Naive thymus-derived CD4-positive, alpha-beta T cell (primary cell): ENCODE data around the gene PITPNM3. TPM values are rescaled to one million over a fixed set of nuclear protein-coding genes. Genes with fewer than 3 reads are reported as not detected.

Experiments
- ATAC-seq: fragments of 150-1000 bp; cut with Tn5 transposase; 2 replicates; pipeline ENCODE4 v1.10.0; 2021; ENCODE audit warnings: mild to moderate bottlenecking, moderate library complexity
- CTCF ChIA-PET: fragments of 350-600 bp; sonication (Branson Sonifier 250); formaldehyde crosslinking; loops from one replicate; lab custom pipeline; 2021; ENCODE audit warnings: antibody characterized with exemption; lab: Charles Lee
- POLR2A ChIA-PET: fragments of 350-600 bp; sonication (Branson Sonifier 250); formaldehyde crosslinking; loops from one replicate; lab custom pipeline; 2021; ENCODE audit warnings: antibody characterized with exemption, inconsistent platforms; lab: Charles Lee
- DNase-seq, 9 donors: peaks; one replicate each; pipeline versions ENCODE4 v3.0.0 to v3.0.0-alpha.2; 2020 to 2022; ENCODE audit warnings: mixed read lengths in 1 of 9
- H3K27ac ChIP-seq: one replicate; pipeline ENCODE4 v1.7.0; 2013; ENCODE audit warnings: mild to moderate bottlenecking, low read depth, low read length, moderate library complexity
- H3K27me3 ChIP-seq, 2 donors: one replicate each; pipeline ENCODE4 v1.7.0; 2013; ENCODE audit warnings: low read length in 2 of 2, mild to moderate bottlenecking in 2 of 2, moderate library complexity in 2 of 2; ENCODE audit not compliant: control insufficient read depth in 2 of 2, insufficient read depth in 2 of 2
- H3K36me3 ChIP-seq, 3 experiments: 1 replicate in 2 of 3; 2 replicates in 1 of 3; pipeline ENCODE4 v1.7.0; 2013; ENCODE audit warnings: low read length in 3 of 3, mild to moderate bottlenecking in 3 of 3, moderate library complexity in 1 of 3; ENCODE audit not compliant: insufficient read depth in 3 of 3, control insufficient read depth in 2 of 3
- H3K4me1 ChIP-seq, 2 donors: one replicate each; pipeline ENCODE4 v1.7.0; 2013; ENCODE audit warnings: low read length in 2 of 2, mild to moderate bottlenecking in 2 of 2, moderate library complexity in 1 of 2; ENCODE audit not compliant: control insufficient read depth in 2 of 2, insufficient read depth in 2 of 2
- H3K4me3 ChIP-seq: 2 replicates; pipeline ENCODE4 v1.7.0; 2013; ENCODE audit warnings: mild to moderate bottlenecking, low read length
- H3K9me3 ChIP-seq, 3 experiments: 1 replicate in 2 of 3; 2 replicates in 1 of 3; pipeline ENCODE4 v1.7.0; 2013; ENCODE audit warnings: low read length in 3 of 3; ENCODE audit not compliant: control insufficient read depth in 2 of 3
- H3K27ac Mint-ChIP-seq, 9 donors: one replicate each; pipeline ENCODE4 v1.8.0; 2020 to 2022; ENCODE audit warnings: mixed read lengths in 9 of 9, mild to moderate bottlenecking in 8 of 9, moderate library complexity in 5 of 9, inconsistent platforms in 2 of 9
- H3K27me3 Mint-ChIP-seq, 5 donors: one replicate each; pipeline ENCODE4 v1.8.0; 2021 to 2022; ENCODE audit warnings: mixed read lengths in 5 of 5, mild to moderate bottlenecking in 1 of 5
- H3K36me3 Mint-ChIP-seq, 5 donors: one replicate each; pipeline ENCODE4 v1.8.0; 2020 to 2022; ENCODE audit warnings: mixed read lengths in 5 of 5, mild to moderate bottlenecking in 3 of 5, inconsistent platforms in 1 of 5
- H3K4me1 Mint-ChIP-seq, 7 donors: one replicate each; pipeline ENCODE4 v1.8.0; 2020 to 2022; ENCODE audit warnings: mixed read lengths in 7 of 7, mild to moderate bottlenecking in 3 of 7, inconsistent platforms in 1 of 7
- H3K4me3 Mint-ChIP-seq, 10 donors: one replicate each; pipeline ENCODE4 v1.8.0; 2020 to 2022; ENCODE audit warnings: mild to moderate bottlenecking in 10 of 10, mixed read lengths in 10 of 10, moderate library complexity in 6 of 10, inconsistent platforms in 2 of 10
- H3K9me3 Mint-ChIP-seq, 11 donors: one replicate each; pipeline ENCODE4 v1.8.0; 2020 to 2022; ENCODE audit warnings: mixed read lengths in 11 of 11, mild to moderate bottlenecking in 4 of 11, inconsistent platforms in 1 of 11, moderate library complexity in 1 of 11
- intact Hi-C, 2 donors: fragments of 100-400 bp; cut with micrococcal nuclease; formaldehyde crosslinking; loops; one replicate each; pipeline ENCODE4 v1.15.1; 2023
- polyA plus RNA-seq, 2 donors: library from polyadenylated mRNA; unstranded; fragments of 300-500 nt; fragmentation: Illumina TruSeq; gene quantifications; one replicate each; pipeline ENCODE4 v1.2.3, GENCODE V29; 2021
- total RNA-seq, 6 experiments: library from RNA in 5 of 6; stranded (reverse) in 5 of 6; gene quantifications; 1 replicate in 5 of 6; 2 replicates in 1 of 6; pipeline ENCODE4 v1.2.3 and lab custom pipeline; 2021 to 2026

The PITPNM3 gene
- total and polyA plus RNA-seq, 7 experiments from 2014 or later = 0.04 to 0.58 (median 0.50) TPM; not detected in 1

- Histone ChIP-seq H3K27me3 (no peaks in the 10 kb centered on the region), H3K9me3 (no peaks in the 10 kb centered on the region), H3K36me3 (no peaks in the 10 kb centered on the region), H3K4me3 (no peak overlapping the region), H3K4me1 (peaks cover 0 to 11% of the 10 kb centered on the region in 2 donors), H3K27ac (no peak overlapping the region)
- H3K27ac Mint-ChIP-seq = peak overlapping the region in 1 of 9 donors; percentile 46
- ATAC-seq = no peak
- H3K4me1 Mint-ChIP-seq = peaks cover 13 to 28% (median 24%) of the 10 kb centered on the region in 7 donors
- no peaks in the 10 kb centered on the region for H3K9me3 Mint-ChIP-seq
- intact Hi-C loops = no loop called here
- ChIA-PET POLR2A (no interaction called here), CTCF (no interaction called here)
- H3K4me3 Mint-ChIP-seq = no peak overlapping the region
- DNase-seq = no peak
- H3K27me3 Mint-ChIP-seq = peaks cover 0 to 16% (median 0%) of the 10 kb centered on the region in 5 donors
- no peaks in the 10 kb centered on the region for H3K36me3 Mint-ChIP-seq
Measured at GRCh38 chr17:6497496-6498221, 58.7 kb downstream of the PITPNM3 start.

DNA sequence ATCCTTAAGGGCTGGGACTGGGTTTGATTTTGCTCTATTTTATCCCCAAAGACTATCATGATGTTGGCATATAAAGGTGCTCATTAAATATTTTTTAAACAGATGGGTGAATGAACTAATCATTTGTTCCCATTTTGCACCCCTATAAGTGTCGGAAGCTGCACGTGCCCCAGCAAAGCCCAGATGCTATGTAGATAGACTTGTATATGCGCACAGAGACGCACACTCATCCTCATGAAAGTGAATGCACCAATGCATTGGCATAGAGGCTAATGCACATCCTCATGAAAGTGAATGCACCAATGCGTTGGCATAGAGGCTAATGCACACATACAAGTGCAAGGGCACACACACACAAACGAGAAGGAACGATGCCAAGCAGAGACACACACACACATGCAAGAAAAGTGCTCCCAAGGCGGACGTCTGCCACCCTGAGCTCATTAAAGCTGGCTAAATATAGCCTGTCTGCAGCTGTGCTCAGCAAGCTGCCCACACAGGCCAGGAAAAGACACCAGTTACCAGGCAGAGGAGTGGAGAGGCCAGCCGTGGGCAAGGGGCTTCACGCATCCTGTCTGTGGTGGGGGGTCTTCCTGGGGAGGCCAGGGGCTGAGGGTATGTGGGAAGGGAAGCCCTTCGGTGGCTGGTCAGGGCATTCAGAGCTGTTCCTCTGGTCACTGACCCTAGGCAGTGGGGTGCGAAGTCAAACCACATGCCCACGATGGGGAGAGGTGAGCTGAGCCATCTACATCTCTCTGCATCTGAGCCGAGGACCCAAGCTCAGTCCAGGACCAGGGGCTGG, 59.5 kb downstream of the PITPNM3 start:
- peaks cover 0 to 16% (median 0%) of the 10 kb centered on the region in 5 donors for H3K27me3 Mint-ChIP-seq
- Histone ChIP-seq H3K9me3 (no peaks in the 10 kb centered on the region), H3K36me3 (no peaks in the 10 kb centered on the region), H3K4me1 (peaks cover 0 to 11% of the 10 kb centered on the region in 2 donors), H3K27me3 (no peaks in the 10 kb centered on the region), H3K27ac (no peak overlapping the region), H3K4me3 (no peak overlapping the region)
- H3K27ac Mint-ChIP-seq = peak overlapping the region in 4 of 9 donors; percentile 5 to 57 (median 24)
- H3K36me3 Mint-ChIP-seq = no peaks in the 10 kb centered on the region
- H3K4me3 Mint-ChIP-seq = peak overlapping the region; percentile 40 to 80 (median 75)
- no peak for DNase-seq
- ChIA-PET POLR2A (no interaction called here), CTCF (no interaction called here)
- no peaks in the 10 kb centered on the region for H3K9me3 Mint-ChIP-seq
- intact Hi-C loops = no loop called here
- H3K4me1 Mint-ChIP-seq = peaks cover 13 to 28% (median 24%) of the 10 kb centered on the region in 7 donors
- no peak for ATAC-seq

DNA sequence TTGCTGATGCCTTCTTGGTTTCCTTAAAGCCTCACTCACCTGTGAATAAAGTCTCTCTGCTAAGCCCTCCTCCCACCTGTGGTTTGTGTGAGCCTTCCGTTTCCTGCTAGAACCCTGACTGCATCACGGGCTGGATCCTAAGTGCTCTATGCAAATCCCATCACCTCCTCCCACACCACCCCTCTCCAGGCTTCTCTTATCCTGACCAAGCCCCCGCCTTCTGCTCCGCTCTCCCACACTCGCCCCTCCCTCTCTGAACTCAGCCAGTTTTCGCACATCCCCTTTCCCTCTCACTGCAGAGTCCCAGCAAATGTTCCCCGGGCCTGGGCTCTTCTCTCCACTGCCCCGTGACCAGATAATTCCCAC, 60.3 kb downstream of the PITPNM3 start:
- Mint-ChIP-seq H3K4me1 (peaks cover 13 to 28% (median 24%) of the 10 kb centered on the region in 7 donors), H3K27ac (peak overlapping the region in 6 of 9 donors; percentile 6 to 94 (median 50)), H3K27me3 (peaks cover 0 to 16% (median 0%) of the 10 kb centered on the region in 5 donors), H3K36me3 (no peaks in the 10 kb centered on the region), H3K9me3 (no peaks in the 10 kb centered on the region), H3K4me3 (peak overlapping the region; percentile 40 to 80 (median 75))
- intact Hi-C loops = no loop called here
- peaks cover 0 to 11% of the 10 kb centered on the region in 2 donors for H3K4me1 ChIP-seq
- H3K27ac ChIP-seq = no peak overlapping the region
- H3K27me3 ChIP-seq = no peaks in the 10 kb centered on the region
- DNase-seq = peak in 2 of 9 donors; percentile 7 to 14
- CTCF ChIA-PET = interaction anchor here (1.2 kb wide), 1 partner anchor 23 kb away, joined by 5 read pairs; no protein-coding TSS in a partner anchor
- no peaks in the 10 kb centered on the region for H3K9me3 ChIP-seq
- H3K36me3 ChIP-seq = no peaks in the 10 kb centered on the region
- peak; percentile 31 for ATAC-seq
- POLR2A ChIA-PET = no interaction called here
- peak overlapping the region; percentile 16 for H3K4me3 ChIP-seq

DNA sequence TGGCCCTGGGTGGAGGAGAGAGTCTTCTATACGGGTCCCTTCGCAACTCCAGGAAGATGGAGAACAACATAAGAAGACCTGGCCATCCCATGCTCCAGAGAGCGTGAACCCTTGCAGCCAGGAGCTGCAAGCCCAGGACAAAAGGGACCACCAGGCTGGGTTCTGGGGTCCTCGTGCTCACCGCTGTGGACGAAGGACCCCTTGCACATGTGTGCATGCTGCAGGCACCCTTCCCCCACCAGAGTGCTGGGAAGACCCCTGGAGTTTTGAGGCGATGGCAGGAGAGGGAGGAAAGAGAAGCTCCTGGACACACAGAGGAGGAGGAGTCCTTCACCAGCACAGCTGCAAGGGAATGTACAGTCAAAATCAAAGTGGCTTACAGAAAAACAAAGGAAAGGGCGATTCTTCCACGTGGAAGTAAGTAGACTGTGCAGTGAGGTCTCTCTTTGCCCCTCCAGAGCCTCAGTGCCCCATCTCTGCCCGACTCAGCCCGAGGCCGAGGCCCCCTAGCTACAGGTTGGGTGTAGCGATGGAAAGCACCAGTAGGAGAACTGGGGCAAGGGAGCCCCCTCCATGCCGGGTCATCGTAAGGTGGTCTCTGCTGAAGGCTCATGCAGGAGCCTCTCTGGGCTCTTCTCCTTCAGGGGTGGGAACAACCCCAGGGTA, 60.8 kb downstream of the PITPNM3 start:
- ChIA-PET CTCF (interaction anchor here (1.2 kb wide), 1 partner anchor 22 kb away, joined by 5 read pairs; no protein-coding TSS in a partner anchor), POLR2A (no interaction called here)
- H3K27me3 ChIP-seq = no peaks in the 10 kb centered on the region
- DNase-seq = peak in 1 of 9 donors; percentile 10
- H3K4me1 ChIP-seq = peaks cover 0 to 11% of the 10 kb centered on the region in 2 donors
- Mint-ChIP-seq H3K27me3 (peaks cover 0 to 16% (median 0%) of the 10 kb centered on the region in 5 donors), H3K36me3 (no peaks in the 10 kb centered on the region), H3K4me1 (peaks cover 13 to 28% (median 24%) of the 10 kb centered on the region in 7 donors), H3K9me3 (no peaks in the 10 kb centered on the region), H3K27ac (peak overlapping the region in 7 of 9 donors; percentile 6 to 69 (median 31)), H3K4me3 (peak overlapping the region in 9 of 10 donors; percentile 29 to 80 (median 75))
- no peaks in the 10 kb centered on the region for H3K36me3 ChIP-seq
- H3K4me3 ChIP-seq = peak overlapping the region; percentile 16
- H3K9me3 ChIP-seq = no peaks in the 10 kb centered on the region
- ATAC-seq = peak; percentile 14
- no peak overlapping the region for H3K27ac ChIP-seq
- intact Hi-C loops = no loop called here

GRCh38 chr17:6494239-6494941, 62.0 kb downstream of the PITPNM3 start:
- no peaks in the 10 kb centered on the region for H3K36me3 ChIP-seq
- Mint-ChIP-seq H3K4me3 (no peak overlapping the region), H3K36me3 (no peaks in the 10 kb centered on the region), H3K4me1 (peaks cover 13 to 28% (median 24%) of the 10 kb centered on the region in 7 donors), H3K27me3 (peaks cover 0 to 18% (median 0%) of the 10 kb centered on the region in 5 donors), H3K9me3 (no peaks in the 10 kb centered on the region), H3K27ac (no peak overlapping the region)
- H3K4me1 ChIP-seq = peaks cover 0 to 11% of the 10 kb centered on the region in 2 donors
- CTCF ChIA-PET = no interaction called here
- H3K27me3 ChIP-seq = no peaks in the 10 kb centered on the region
- intact Hi-C loops = no loop called here
- no peak for DNase-seq
- no peak for ATAC-seq
- POLR2A ChIA-PET = no interaction called here
- no peak overlapping the region for H3K27ac ChIP-seq
- no peaks in the 10 kb centered on the region for H3K9me3 ChIP-seq
- H3K4me3 ChIP-seq = no peak overlapping the region
